Tibial nerve (tissue), 4 donors: ENCODE results near the gene IQGAP2. TPM values are rescaled to one million over a fixed set of nuclear protein-coding genes. Genes with fewer than 3 reads are reported as not detected.

ENCODE experiments used
- DNase-seq, 2 donors: peaks; one replicate each; pipeline ENCODE4 v3.0.0-alpha.2; 2019; ENCODE audit warnings: low spot score in 2 of 2
- H3K27ac ChIP-seq, 4 donors: fragments of 200-600 bp; sonication (generic) in 3 of 4; one replicate each; pipeline ENCODE4 v1.5.1; 2017 to 2019; ENCODE audit warnings: mild to moderate bottlenecking in 1 of 4
- H3K27me3 ChIP-seq, 2 donors: fragments of 200-600 bp; sonication (generic) in 1 of 2; one replicate each; pipeline versions ENCODE4 v1.5.1 to v1.6.0; 2017 to 2019
- H3K36me3 ChIP-seq, 3 donors: fragments of 200-600 bp; sonication (generic); one replicate each; pipeline ENCODE4 v1.5.1; 2018 to 2019
- H3K4me1 ChIP-seq, 4 donors: fragments of 200-600 bp; sonication (generic) in 3 of 4; one replicate each; pipeline ENCODE4 v1.5.1; 2017 to 2019
- H3K4me3 ChIP-seq, 4 donors: fragments of 200-600 bp; sonication (generic) in 3 of 4; one replicate each; pipeline ENCODE4 v1.5.1; 2017 to 2019; ENCODE audit warnings: mild to moderate bottlenecking in 1 of 4, moderate library complexity in 1 of 4
- H3K9me3 ChIP-seq, 4 donors: fragments of 200-600 bp; sonication (generic) in 3 of 4; one replicate each; pipeline ENCODE4 v1.5.1; 2017 to 2019
- CTCF ChIP-seq, 5 experiments: fragments of 200-600 bp in 3 of 5; fragments of 450-650 bp in 2 of 5; sonication (generic) in 3 of 5; IDR thresholded peaks; one replicate each; pipeline ENCODE4 v1.5.1; 2016 to 2019; ENCODE audit warnings: antibody characterized with exemption in 5 of 5, mild to moderate bottlenecking in 3 of 5, moderate library complexity in 2 of 5
- EP300 ChIP-seq, 2 donors: sonication (generic); formaldehyde crosslinking; IDR thresholded peaks; one replicate each; pipeline ENCODE4 v1.6.1; 2017; ENCODE audit warnings: antibody characterized with exemption in 2 of 2, mild to moderate bottlenecking in 1 of 2
- POLR2A ChIP-seq, 2 donors: fragments of 450-650 bp; IDR thresholded peaks; one replicate each; pipeline ENCODE4 v1.6.1; 2017; ENCODE audit warnings: antibody characterized with exemption in 2 of 2, mild to moderate bottlenecking in 2 of 2, moderate library complexity in 2 of 2
- WGBS, 2 donors: methylation state at CpG; one replicate each; pipeline ENCODE4 v1.1.5; 2018; 5-methylcytosine and 5-hydroxymethylcytosine counted together
- total RNA-seq, 4 donors: library from RNA; depleted of rRNA; stranded (reverse); fragments of >200 nt; gene quantifications; one replicate each; pipeline ENCODE4 v1.1.0, GENCODE V29; 2016

IQGAP2 gene
- total RNA-seq, 4 donors from 2014 or later, result 42.8 to 58.2 (median 52.3) TPM

- 81 to 82% methylated on average over 4 of the region's 4 CpGs for WGBS, 2 donors
Observed at GRCh38 chr5:76710991-76711390, 307.9 kb downstream of the IQGAP2 start.

DNA sequence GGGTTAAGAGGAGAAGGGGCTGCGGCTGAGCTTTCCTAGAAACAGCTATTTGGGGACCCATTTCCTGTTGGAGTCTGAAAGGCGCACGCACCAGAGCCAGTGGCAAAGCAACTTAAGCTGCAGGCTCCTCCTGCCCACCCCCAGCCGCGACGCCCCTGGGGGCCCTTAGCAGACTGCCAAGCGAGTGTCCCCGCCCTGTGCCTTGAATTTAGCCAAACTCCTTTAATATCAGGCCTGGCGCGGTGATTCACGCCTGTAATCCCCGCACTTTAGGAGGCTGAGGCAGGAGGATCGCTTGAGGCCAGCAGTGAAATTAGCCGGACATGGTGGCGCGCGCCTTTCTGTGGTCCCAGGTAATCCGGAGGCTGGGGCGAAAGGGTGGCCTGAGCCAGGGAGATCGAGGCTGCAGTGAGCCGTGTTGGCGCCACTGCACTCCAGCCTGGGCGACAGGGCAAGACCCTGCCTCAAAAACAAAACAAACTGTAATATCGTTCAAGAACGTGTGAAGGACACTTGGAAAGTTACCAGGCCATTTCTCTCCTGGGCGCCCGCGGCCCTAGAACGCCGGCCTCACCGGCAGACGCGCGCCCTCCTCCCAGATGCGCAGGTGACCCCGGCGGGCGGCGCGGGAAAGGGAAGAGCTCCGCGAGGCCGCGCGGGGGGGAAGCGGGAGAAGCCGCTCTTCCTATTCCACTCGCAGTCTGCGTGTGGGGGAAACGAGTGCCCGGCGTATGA is 311.8 kb downstream of the IQGAP2 start:
- Histone ChIP-seq H3K4me1 (peaks cover 0 to 28% (median 17%) of the 10 kb centered on the region in 4 donors), H3K9me3 (no peaks in the 10 kb centered on the region), H3K4me3 (peak overlapping the region; percentile 65 to 95 (median 78)), H3K27ac (peak overlapping the region in 2 of 4 donors; percentile 68 to 77), H3K36me3 (no peaks in the 10 kb centered on the region), H3K27me3 (peaks cover 0 to 24% of the 10 kb centered on the region in 2 donors)
- TF ChIP-seq POLR2A (IDR thresholded peaks at IDR 0.05) (no peak), EP300 (IDR thresholded peaks at IDR 0.05) (no peak), CTCF (IDR thresholded peaks at IDR 0.05) (no peak)
- WGBS, 2 donors, result 12 to 15% methylated on average over 46 to 52 of the region's 52 CpGs
- no peak for DNase-seq

More at GRCh38 chr5:76710991-76711390, 307.9 kb downstream of the IQGAP2 start:
- peaks cover 0 to 22% (median 13%) of the 10 kb centered on the region in 4 donors for H3K4me1 ChIP-seq
- H3K9me3 ChIP-seq, result no peaks in the 10 kb centered on the region
- no peak overlapping the region for H3K27ac ChIP-seq
- H3K27me3 ChIP-seq, result peaks cover 0 to 19% of the 10 kb centered on the region in 2 donors
- DNase-seq, result no peak
- H3K4me3 ChIP-seq, result no peak overlapping the region
- TF ChIP-seq CTCF (IDR thresholded peaks at IDR 0.05) (no peak), EP300 (IDR thresholded peaks at IDR 0.05) (no peak), POLR2A (IDR thresholded peaks at IDR 0.05) (no peak)
- no peaks in the 10 kb centered on the region for H3K36me3 ChIP-seq

- H3K27ac ChIP-seq, result peak overlapping the region in 2 of 4 donors; percentile 68 to 77
- 0 to 2% methylated on average over 14 of the region's 14 CpGs for WGBS, 2 donors
- DNase-seq, result no peak
- H3K36me3 ChIP-seq, result no peaks in the 10 kb centered on the region
- peak overlapping the region; percentile 65 to 95 (median 78) for H3K4me3 ChIP-seq
- no peak for TF ChIP-seq EP300 (IDR thresholded peaks at IDR 0.05)
- no peak for TF ChIP-seq CTCF (IDR thresholded peaks at IDR 0.05)
- no peak for TF ChIP-seq POLR2A (IDR thresholded peaks at IDR 0.05)
- H3K4me1 ChIP-seq, result peaks cover 0 to 23% (median 15%) of the 10 kb centered on the region in 4 donors
- no peaks in the 10 kb centered on the region for H3K9me3 ChIP-seq
- H3K27me3 ChIP-seq, result peaks cover 0 to 24% of the 10 kb centered on the region in 2 donors
Observed at GRCh38 chr5:76715486-76715735, 312.3 kb downstream of the IQGAP2 start.

- 0 to 2% methylated on average over 18 to 40 of the region's 82 CpGs for WGBS, 2 donors
- Histone ChIP-seq H3K4me1 (peaks cover 0 to 21% (median 14%) of the 10 kb centered on the region in 4 donors), H3K36me3 (no peaks in the 10 kb centered on the region), H3K27me3 (peaks cover 0 to 24% of the 10 kb centered on the region in 2 donors), H3K4me3 (peak within 1 kb of the TSS; percentile 65 to 95 (median 78)), H3K9me3 (no peaks in the 10 kb centered on the region), H3K27ac (peak within 1 kb of the TSS in 3 of 4 donors; percentile 23 to 77 (median 68))
- DNase-seq, result peak in 1 of 2 donors; percentile 21
- TF ChIP-seq EP300 (IDR thresholded peaks at IDR 0.05) (no peak), CTCF (IDR thresholded peaks at IDR 0.05) (peak; percentile 45 to 72 (median 59)), POLR2A (IDR thresholded peaks at IDR 0.05) (no peak)
Observed at GRCh38 chr5:76715736-76716455, 312.8 kb downstream of the IQGAP2 start, which contains the start of gene F2R. Gene F2R, plus strand, starts transcription at chr5:76716126. Its CDS starts 182 bp downstream, at chr5:76716308.
